KOPT-K1 (cell line): ENCODE measurements around the gene HEG1.
"Not testable (repeated sequence)": the region's sequence is repeated elsewhere in the genome, so short reads cannot be mapped to it uniquely, and the experiment has no call there.

ENCODE experiments used
- H3K27ac ChIP-seq: fragments of 200-600 bp; sonication (generic); 2 replicates; pipeline ENCODE4 v1.5.1; 2016; ENCODE audit warnings: antibody characterized with exemption, mild to moderate bottlenecking, low read depth, low read length; ENCODE audit not compliant: poor library complexity, severe bottlenecking
- H3K36me3 ChIP-seq: fragments of 200-600 bp; sonication (generic); 2 replicates; pipeline ENCODE4 v1.5.1; 2017; ENCODE audit warnings: antibody characterized with exemption, mild to moderate bottlenecking, low read length, moderate library complexity; ENCODE audit not compliant: insufficient read depth
- H3K9me3 ChIP-seq: fragments of 200-600 bp; sonication (generic); 2 replicates; pipeline ENCODE4 v1.5.1; 2017; ENCODE audit warnings: antibody characterized with exemption, low read length, mild to moderate bottlenecking; ENCODE audit not compliant: insufficient read depth, poor library complexity, severe bottlenecking

HEG1 gene

GRCh38 chr3:124960698-124961097 lies 95.1 kb downstream of the HEG1 start:
- H3K9me3 ChIP-seq, result no peaks in the 10 kb centered on the region
- no peak overlapping the region for H3K27ac ChIP-seq
- H3K36me3 ChIP-seq, result no peaks in the 10 kb centered on the region

GRCh38 chr3:124960105-124960504 lies 95.7 kb downstream of the HEG1 start:
- Histone ChIP-seq H3K36me3 (no peaks in the 10 kb centered on the region), H3K27ac (no peak overlapping the region), H3K9me3 (no peaks in the 10 kb centered on the region)

- not testable (repeated sequence) for H3K36me3 ChIP-seq
Measured at GRCh38 chr3:124957951-124958350, 97.8 kb downstream of the HEG1 start.

GRCh38 chr3:124952282-124952855 lies 103.4 kb downstream of the HEG1 start:
- no peaks in the 10 kb centered on the region for H3K36me3 ChIP-seq
- no peak overlapping the region for H3K27ac ChIP-seq

More at GRCh38 chr3:124957951-124958350, 97.8 kb downstream of the HEG1 start:
- H3K9me3 ChIP-seq, H3K27ac ChIP-seq: not testable (repeated sequence)

GRCh38 chr3:124951511-124952281 lies 104.1 kb downstream of the HEG1 start:
- Histone ChIP-seq H3K27ac (no peak overlapping the region), H3K9me3 (no peaks in the 10 kb centered on the region), H3K36me3 (no peaks in the 10 kb centered on the region)

More at GRCh38 chr3:124952282-124952855, 103.4 kb downstream of the HEG1 start:
- no peaks in the 10 kb centered on the region for H3K9me3 ChIP-seq

GRCh38 chr3:124950026-124950425 lies 105.8 kb downstream of the HEG1 start:
- no peaks in the 10 kb centered on the region for H3K36me3 ChIP-seq
- no peak overlapping the region for H3K27ac ChIP-seq
- H3K9me3 ChIP-seq, result no peaks in the 10 kb centered on the region

- no peak overlapping the region for H3K27ac ChIP-seq
- no peaks in the 10 kb centered on the region for H3K9me3 ChIP-seq
Measured at GRCh38 chr3:124942613-124943012, 113.2 kb downstream of the HEG1 start.

GRCh38 chr3:124941771-124942170 lies 114.0 kb downstream of the HEG1 start:
- Histone ChIP-seq H3K36me3 (no peaks in the 10 kb centered on the region), H3K27ac (no peak overlapping the region), H3K9me3 (peaks cover 5% of the 10 kb centered on the region)

More at GRCh38 chr3:124942613-124943012, 113.2 kb downstream of the HEG1 start:
- no peaks in the 10 kb centered on the region for H3K36me3 ChIP-seq

- H3K9me3 ChIP-seq, result peaks cover 5% of the 10 kb centered on the region
- no peak overlapping the region for H3K27ac ChIP-seq
- no peaks in the 10 kb centered on the region for H3K36me3 ChIP-seq
Measured at GRCh38 chr3:124939661-124940060, 116.1 kb downstream of the HEG1 start.

- Histone ChIP-seq H3K27ac (no peak overlapping the region), H3K36me3 (no peaks in the 10 kb centered on the region), H3K9me3 (peaks cover 5% of the 10 kb centered on the region)
Measured at GRCh38 chr3:124938896-124939295, 116.9 kb downstream of the HEG1 start.

GRCh38 chr3:124937049-124937448 lies 118.7 kb downstream of the HEG1 start:
- Histone ChIP-seq H3K9me3 (peaks cover 5% of the 10 kb centered on the region), H3K27ac (no peak overlapping the region), H3K36me3 (no peaks in the 10 kb centered on the region)

GRCh38 chr3:124935794-124936542 lies 119.8 kb downstream of the HEG1 start:
- Histone ChIP-seq H3K27ac (no peak overlapping the region), H3K9me3 (peaks cover 5% of the 10 kb centered on the region), H3K36me3 (no peaks in the 10 kb centered on the region)

- no peak overlapping the region for H3K27ac ChIP-seq
- no peaks in the 10 kb centered on the region for H3K36me3 ChIP-seq
- peaks cover 5% of the 10 kb centered on the region for H3K9me3 ChIP-seq
Measured at GRCh38 chr3:124935264-124935663, 120.5 kb downstream of the HEG1 start.

- Histone ChIP-seq H3K9me3 (peaks cover 5% of the 10 kb centered on the region), H3K27ac (no peak within 1 kb of the TSS), H3K36me3 (no peaks in the 10 kb centered on the region)
Measured at GRCh38 chr3:124934577-124934976, 121.2 kb downstream of the HEG1 start, which contains the start of gene MUC13. Gene MUC13, minus strand, starts transcription at chr3:124934751. Its CDS starts 39 bp downstream, at chr3:124934712.
